GM18858 (cell line): Measurements from ENCODE around the gene DACH1.

ENCODE experiments used
- ATAC-seq: cut with Tn5 transposase; IDR thresholded peaks from one replicate; pipeline ENCODE4 v1.9.1; 2021; ENCODE audit not compliant: unreplicated experiment

DACH1 gene

DNA sequence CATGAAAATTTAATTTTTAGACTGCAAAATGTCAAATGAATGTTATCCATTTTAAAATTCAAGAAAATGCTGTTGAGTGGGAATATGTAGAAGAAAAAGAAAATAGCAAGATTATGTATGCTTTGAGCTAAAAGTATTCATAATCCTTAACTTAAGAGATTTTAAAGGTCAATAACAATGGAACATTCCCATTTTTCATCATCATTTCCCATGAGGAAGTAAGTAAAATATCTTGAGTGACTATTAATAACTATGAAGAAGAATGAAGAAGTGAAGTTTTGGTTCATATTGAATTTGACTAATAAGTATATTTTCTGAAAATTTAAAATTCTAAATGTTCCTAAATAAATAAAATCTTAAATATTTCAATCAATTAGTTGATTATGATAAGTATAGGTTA, 273.4 kb downstream of the DACH1 start:
- ATAC-seq: no peak

DNA sequence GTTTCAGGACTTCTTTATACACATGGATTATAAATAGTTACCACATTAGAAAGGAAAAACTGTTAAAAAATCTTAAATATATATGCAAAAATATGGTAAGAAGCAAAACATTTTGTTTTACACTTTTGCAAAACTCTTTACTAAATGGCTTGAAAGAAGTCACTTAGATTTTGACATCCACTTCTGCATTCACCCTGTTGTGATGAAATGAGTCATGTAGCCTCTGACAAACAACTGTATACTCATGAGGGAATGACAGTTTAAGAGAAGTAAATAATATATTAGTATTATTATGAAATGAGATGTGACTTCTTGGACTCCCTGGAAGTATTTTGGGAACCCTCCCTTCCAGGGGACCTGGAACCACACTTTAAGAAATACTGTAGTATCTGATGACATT, 275.6 kb downstream of the DACH1 start:
- ATAC-seq: no peak

- ATAC-seq: no peak
Observed at GRCh38 chr13:71590654-71591148, 276.3 kb downstream of the DACH1 start.

GRCh38 chr13:71589032-71589431, 278.0 kb downstream of the DACH1 start:
- ATAC-seq: no peak

DNA sequence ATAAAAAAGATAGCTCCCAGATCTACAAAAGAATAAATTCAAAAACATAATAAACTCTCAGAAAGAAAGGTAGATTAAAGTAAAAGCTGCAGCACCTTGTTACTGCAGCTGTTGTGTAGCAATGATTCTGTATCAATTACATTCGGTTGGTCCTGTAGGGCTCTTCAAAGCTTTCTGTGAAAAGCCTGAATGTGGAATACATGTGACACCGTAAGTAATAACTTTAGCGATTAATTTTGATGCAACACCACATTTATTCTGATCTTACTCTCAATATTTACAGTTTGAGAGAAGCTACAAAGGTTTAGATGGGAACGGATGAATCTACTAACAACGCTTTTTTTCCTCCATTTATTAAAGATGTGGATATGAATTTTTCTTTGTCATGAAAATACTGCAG, 279.2 kb downstream of the DACH1 start:
- ATAC-seq: no peak

DNA sequence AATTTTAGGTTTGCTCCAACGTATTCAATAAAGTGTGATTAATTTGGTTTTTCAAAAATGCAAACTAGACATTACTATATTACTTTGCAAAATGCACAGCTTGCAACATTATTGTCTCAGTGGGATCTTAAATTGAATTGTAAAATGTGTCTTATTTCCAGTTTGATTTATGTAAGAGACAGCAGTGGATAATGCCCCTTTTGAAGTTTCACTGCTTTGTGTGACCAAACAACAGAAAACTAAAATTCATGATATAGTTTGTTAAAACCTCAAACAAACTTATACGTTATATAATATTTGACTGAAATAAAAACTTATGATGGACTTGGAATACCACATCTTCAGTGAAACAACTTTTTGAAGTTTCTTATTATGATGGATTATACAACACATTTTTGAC, 279.8 kb downstream of the DACH1 start:
- ATAC-seq: no peak

DNA sequence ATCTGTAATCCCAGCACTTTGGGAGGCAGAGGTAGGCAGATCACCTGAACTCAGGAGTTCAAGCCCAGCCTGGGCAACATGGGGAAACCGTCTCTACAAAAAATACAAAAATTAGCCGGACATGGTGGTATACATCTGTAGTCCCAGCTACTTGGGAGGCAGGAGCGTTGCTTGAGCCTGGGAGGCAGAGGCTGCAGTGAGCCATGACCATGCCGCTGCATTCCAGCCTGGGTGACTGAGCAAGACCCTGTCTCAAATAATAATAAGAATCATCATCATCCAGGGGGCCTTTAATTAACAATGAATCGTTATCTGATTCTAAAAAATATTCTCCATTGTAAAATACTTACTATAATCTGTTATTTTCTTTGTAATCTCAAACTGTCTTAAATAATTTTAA, 283.4 kb downstream of the DACH1 start:
- ATAC-seq: no peak

GRCh38 chr13:71580614-71581013, 286.4 kb downstream of the DACH1 start:
- no peak for ATAC-seq

DNA sequence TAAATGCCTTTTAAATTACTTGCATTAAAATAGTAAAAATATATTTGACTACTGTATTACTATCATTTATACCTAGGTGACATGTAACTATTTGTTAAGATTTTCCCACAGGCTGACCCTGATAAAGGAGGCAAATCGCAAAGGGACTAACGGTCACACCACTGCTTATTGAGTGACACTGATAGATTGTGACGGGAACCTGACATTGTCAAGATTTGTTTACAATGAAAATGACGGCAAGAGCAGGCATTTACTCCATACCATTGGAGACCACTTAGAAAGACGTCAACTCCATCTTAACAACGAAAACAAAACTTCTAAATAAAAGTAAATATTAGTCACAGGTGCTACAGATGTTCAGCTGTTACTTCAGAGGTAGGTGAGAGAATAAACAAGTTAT, 289.0 kb downstream of the DACH1 start:
- no peak for ATAC-seq

GRCh38 chr13:71577127-71577526, 289.9 kb downstream of the DACH1 start:
- ATAC-seq: no peak

GRCh38 chr13:71576571-71576970, 290.4 kb downstream of the DACH1 start:
- no peak for ATAC-seq

DNA sequence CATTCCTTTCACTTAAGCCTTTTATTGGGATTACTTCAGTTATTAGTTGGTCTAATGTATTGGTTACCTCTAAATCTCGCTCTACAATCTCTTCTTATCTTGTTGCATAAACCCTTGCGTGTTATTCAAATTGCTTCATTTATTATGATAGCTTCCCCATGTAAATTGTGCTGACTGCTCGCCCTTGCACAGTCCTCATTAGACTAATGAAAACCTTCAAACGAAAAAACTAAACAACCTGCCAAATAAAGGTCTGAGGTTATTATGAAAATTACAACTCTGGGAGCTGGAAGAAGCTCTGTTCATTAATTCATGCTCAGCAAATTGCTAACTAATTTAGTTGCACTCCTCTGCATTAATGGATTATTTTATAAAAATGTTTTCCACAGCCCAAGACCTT, 320.1 kb downstream of the DACH1 start:
- ATAC-seq: no peak

DNA sequence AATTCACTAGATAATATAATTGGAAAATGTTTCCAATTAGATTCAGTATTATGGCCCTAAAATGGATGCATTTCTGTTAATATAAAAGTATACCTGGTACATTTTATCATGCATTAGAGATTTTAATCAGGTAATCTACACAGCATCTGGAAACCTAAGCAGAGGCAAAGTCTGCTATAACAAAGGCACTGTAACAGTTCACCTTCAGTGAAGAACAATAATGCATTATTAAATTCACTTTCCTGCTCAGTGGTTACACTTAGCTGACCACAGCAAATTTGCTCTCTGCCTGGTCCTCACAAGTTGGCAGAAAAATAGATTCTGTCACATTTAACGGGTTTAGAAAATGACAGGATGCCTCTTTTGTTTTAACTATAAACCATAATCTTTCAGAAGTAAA, 326.9 kb downstream of the DACH1 start:
- ATAC-seq: no peak

GRCh38 chr13:71536201-71536600, 330.8 kb downstream of the DACH1 start:
- no peak for ATAC-seq

DNA sequence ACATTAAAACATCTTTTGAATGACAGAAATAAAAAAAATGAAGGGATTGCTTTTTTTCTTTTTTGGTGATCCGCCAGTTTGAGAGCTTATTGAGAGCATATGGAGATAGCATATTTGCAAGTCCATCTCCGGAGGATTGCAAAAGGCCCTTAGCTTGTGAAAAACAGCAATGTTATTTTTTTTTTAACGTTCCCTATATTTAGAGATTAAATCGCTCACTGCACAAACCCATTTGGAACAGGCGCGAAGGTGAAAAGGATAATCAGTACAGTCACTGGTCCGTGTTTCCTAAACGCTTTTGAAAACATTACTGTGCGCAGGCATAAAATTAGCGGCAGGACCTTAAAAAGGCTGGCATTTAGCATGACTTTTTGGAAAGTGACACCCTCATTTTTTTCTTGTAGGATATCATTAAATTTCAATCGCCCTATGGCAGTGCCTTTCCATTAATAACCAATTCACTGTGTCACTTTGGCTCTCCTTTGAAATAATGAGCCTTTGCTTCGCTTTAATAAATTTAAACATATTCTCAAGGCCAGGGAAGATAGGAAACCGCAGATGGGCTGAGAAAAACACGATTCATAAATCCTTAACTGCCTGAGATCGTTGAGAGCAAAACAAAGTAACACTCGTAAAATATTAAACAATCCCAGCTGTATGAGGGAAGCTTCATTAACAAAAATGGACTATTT, 342.2 kb downstream of the DACH1 start:
- no peak for ATAC-seq

DNA sequence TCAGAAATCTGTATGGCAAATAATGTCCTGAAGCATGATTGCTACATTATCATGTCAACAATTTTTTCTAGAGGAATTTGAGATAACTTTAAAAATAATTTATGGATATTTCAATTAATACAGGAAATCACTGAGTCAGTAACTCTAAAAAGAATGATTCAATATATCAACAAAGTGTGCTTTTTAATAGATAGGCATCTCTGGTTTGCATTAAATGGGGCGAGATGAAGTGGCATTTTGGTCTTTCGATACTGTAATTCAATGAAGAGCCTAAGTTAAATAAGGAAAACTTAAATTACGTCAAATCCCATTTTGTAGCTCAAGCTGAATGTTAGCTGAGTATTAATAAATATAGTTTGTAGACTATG, 342.8 kb downstream of the DACH1 start:
- no peak for ATAC-seq

DNA sequence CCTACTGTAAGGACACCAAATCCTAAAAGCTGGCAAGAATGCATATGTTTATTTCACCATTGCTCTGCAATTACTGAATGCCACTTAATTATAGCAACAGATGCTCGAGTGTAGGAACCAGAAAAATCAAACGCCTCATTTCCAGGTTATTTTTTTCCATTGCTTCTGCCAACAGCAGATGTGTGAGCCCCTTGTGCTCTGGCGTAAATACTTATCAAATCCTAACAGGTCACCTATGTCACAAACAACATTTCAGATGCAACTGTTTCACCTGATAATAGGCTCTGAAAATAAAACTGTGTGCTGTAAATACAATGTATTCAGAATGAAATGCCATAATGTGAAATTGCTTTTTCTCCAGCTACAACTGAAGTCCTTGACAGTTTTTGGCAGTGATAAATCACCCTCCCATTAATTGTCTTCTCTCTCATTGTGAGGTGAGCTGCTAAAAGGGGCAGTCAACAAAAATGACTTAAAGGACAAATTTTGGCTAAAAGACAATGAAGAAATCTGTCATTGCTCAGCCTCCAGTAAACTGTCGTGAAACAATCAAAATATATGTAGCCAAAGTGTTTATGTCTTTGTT, 344.0 kb downstream of the DACH1 start:
- ATAC-seq: no peak

GRCh38 chr13:71517004-71517403, 350.0 kb downstream of the DACH1 start:
- ATAC-seq: no peak

DNA sequence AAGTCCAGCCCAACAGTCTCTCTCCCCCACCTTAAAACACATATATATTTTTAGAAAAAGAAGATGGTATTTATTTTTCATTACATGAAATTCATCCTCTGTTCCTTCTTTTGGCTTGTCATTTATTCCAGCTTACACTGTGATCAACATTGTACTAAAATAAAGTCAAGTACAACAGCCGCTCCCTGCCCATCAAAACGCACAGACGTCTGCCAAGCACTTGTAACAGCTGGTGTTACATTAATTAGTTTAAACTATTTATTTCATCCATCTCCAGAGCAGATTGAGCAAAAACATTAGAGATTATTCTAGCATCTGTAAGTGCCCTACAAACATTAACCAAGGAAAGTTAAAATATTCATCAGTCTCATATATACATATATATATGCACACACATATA, 350.5 kb downstream of the DACH1 start:
- ATAC-seq: no peak

DNA sequence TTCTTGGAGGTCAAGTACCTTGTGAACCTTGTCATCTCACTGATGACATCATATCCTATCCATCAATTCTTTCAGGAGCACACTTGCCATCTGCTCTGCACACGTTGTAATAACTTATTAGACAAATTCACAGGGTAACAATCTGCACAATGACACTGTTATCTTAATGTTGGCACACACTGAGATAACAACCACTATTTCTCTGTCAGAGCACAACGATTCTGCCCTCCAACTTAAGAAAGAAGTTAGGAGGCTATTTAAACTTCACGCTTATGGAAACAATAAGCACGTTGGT, 351.3 kb downstream of the DACH1 start:
- no peak for ATAC-seq

DNA sequence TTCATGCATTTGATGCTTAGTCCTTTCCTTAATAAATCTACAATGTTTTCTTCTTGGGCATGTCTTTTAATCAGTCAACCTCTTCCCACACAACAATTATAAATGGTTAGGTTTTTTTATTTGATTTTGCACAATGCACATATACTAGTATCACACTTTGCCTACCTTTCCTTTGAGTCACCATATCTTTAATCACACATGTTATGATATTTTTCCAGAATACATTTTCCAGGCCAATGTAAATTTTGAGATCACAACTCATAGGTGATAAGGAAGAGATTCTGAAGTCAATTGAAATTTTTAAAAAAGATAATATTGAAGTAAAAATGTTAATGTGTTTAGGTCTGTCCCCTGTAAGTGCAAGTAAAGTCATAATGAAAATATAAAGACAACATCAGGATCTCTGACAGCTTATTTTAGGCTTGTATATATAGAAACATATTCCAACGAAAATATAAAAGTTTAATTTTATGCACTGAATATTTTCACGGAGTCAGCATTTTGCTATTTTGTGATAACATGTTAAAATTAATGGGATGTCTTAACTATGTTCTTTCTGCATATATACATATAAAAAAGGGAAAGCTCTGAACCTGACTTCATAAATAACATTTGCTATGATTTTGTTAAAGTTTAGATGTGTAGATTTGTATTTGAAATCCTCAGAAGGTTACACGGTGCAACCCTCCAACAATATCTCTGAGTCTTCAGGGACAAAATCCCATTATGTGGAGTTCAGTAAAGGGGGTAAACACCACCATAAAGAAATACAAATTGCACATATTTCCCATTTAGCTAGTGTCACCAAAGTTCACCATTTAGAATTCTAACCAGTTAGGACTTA, 351.9 kb downstream of the DACH1 start:
- no peak for ATAC-seq

- no peak for ATAC-seq
Observed at GRCh38 chr13:71513411-71514033, 353.5 kb downstream of the DACH1 start.
